Hepatocyte (in vitro differentiated cells): Measurements from ENCODE around the gene RAB11FIP4. TPM values are rescaled to one million over a fixed set of nuclear protein-coding genes. Genes with fewer than 3 reads are reported as not detected.

Experiments
- DNase-seq: peaks from one replicate; pipeline ENCODE4 v3.0.0-alpha.2; 2016; ENCODE audit warnings: low spot score
- H2AFZ ChIP-seq: fragments of 200-600 bp; sonication (generic); 2 replicates; pipeline ENCODE4 v1.6.0; 2016; ENCODE audit warnings: antibody characterized with exemption, mild to moderate bottlenecking
- H3K27ac ChIP-seq: fragments of 200-600 bp; sonication (generic); 2 replicates; pipeline ENCODE4 v1.5.1; 2016; ENCODE audit warnings: mild to moderate bottlenecking
- H3K27me3 ChIP-seq: fragments of 200-600 bp; sonication (generic); 2 replicates; pipeline ENCODE4 v1.6.1; 2016
- H3K36me3 ChIP-seq: fragments of 200-600 bp; sonication (generic); replicated peaks from 2 replicates; pipeline ENCODE4 v1.5.1; 2016; ENCODE audit warnings: low read depth; ENCODE audit not compliant: insufficient read depth
- H3K4me1 ChIP-seq: fragments of 200-600 bp; sonication (generic); 2 replicates; pipeline ENCODE4 v1.5.1; 2016; ENCODE audit warnings: mild to moderate bottlenecking, moderate library complexity; ENCODE audit not compliant: insufficient read depth
- H3K4me2 ChIP-seq: fragments of 200-600 bp; sonication (generic); 2 replicates; pipeline ENCODE4 v1.6.0; 2016
- H3K4me3 ChIP-seq: fragments of 200-600 bp; sonication (generic); 2 replicates; pipeline ENCODE4 v1.5.1; 2016; ENCODE audit warnings: mild to moderate bottlenecking
- H3K79me2 ChIP-seq: fragments of 200-600 bp; sonication (generic); 2 replicates; pipeline ENCODE4 v1.6.0; 2017; ENCODE audit warnings: mild to moderate bottlenecking
- H3K9me2 ChIP-seq: fragments of 200-600 bp; sonication (generic); replicated peaks from 2 replicates; pipeline ENCODE4 v1.6.0; 2017; ENCODE audit warnings: mild to moderate bottlenecking; ENCODE audit not compliant: insufficient read depth
- H3K9me3 ChIP-seq: fragments of 200-600 bp; sonication (generic); 2 replicates; pipeline ENCODE4 v1.5.1; 2016; ENCODE audit warnings: low read depth, mild to moderate bottlenecking
- H4K20me1 ChIP-seq: fragments of 200-600 bp; sonication (generic); 2 replicates; pipeline ENCODE4 v1.6.0; 2016; ENCODE audit warnings: mild to moderate bottlenecking; ENCODE audit not compliant: insufficient read depth, poor library complexity, severe bottlenecking
- EZH2 ChIP-seq: fragments of 200-600 bp; sonication (generic); IDR thresholded peaks from 2 replicates; pipeline ENCODE4 v1.6.1; 2016; ENCODE audit warnings: antibody characterized with exemption, mild to moderate bottlenecking, borderline replicate concordance
- EZH2phosphoT487 ChIP-seq: fragments of 200-600 bp; sonication (generic); IDR thresholded peaks from one replicate; pipeline ENCODE4 v1.6.1; 2018; ENCODE audit warnings: antibody characterized with exemption, mild to moderate bottlenecking, low read depth, moderate library complexity; ENCODE audit not compliant: unreplicated experiment, severe bottlenecking
- WGBS: methylation state at CpG from one replicate; pipeline ENCODE4 v1.1.6; 2016; ENCODE audit warnings: low lambda C conversion rate; ENCODE audit errors: missing lambda C conversion rate; 5-methylcytosine and 5-hydroxymethylcytosine counted together
- polyA plus RNA-seq: library from polyadenylated mRNA; unstranded; fragments of >200 nt; fragmentation: Nextera tagmentation; extraction: Ambion mirVana; gene quantifications from 2 replicates; pipeline ENCODE4 v1.2.1, GENCODE V29; 2016
- total RNA-seq: library from RNA; depleted of rRNA; stranded (reverse); fragments of >200 nt; gene quantifications from 2 replicates; pipeline ENCODE4 v1.2.3, GENCODE V29; 2014
- TF ChIP-seq, protein P1 (sequence below): fragments of 200-600 bp; sonication (generic); IDR thresholded peaks from 2 replicates; pipeline ENCODE4 v1.5.1; 2016; ENCODE audit warnings: antibody characterized with exemption, mild to moderate bottlenecking; ENCODE audit not compliant: poor library complexity

Gene RAB11FIP4
- total and polyA plus RNA-seq, 2 experiments from 2014 or later: 25.8 to 35.6 TPM

DNA sequence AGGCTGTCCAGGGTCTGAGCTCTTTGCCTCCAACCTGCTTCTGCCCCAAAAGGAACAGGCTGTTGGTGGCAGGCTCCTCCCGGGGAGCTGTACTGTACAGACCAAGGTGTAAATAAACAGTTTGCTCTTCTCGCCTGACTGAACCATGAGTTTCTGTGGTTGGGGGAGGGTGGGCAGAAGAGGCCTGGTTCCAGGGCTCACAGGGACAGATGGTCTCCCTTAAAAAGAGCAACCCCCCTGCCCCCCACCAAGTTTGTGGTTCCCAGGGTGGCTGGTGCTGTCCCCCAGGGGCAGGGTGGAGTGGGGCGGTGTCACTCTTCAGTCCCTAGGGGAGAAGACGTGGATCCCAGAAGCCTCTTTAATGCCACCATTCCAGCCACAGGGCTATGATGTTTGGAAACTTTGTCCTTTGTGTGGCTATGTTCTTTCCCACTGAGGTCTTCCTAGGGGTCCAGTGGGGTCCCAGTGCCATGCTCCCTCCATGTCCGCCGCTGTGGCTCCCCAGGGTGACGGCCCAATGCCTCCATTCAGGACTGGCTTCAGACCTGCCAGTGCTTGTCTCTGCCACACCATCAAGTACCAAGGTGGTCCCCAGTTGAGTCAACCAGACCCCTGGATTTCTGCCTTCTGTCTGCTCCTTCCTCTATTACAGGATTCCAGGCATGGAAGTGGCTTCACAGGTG lies 146.7 kb downstream of the RAB11FIP4 start:
- H3K27ac ChIP-seq: peak overlapping the region; percentile 23
- TF ChIP-seq EZH2phosphoT487: no peak
- TF ChIP-seq EZH2: no peak
- TF ChIP-seq, protein P1, sequence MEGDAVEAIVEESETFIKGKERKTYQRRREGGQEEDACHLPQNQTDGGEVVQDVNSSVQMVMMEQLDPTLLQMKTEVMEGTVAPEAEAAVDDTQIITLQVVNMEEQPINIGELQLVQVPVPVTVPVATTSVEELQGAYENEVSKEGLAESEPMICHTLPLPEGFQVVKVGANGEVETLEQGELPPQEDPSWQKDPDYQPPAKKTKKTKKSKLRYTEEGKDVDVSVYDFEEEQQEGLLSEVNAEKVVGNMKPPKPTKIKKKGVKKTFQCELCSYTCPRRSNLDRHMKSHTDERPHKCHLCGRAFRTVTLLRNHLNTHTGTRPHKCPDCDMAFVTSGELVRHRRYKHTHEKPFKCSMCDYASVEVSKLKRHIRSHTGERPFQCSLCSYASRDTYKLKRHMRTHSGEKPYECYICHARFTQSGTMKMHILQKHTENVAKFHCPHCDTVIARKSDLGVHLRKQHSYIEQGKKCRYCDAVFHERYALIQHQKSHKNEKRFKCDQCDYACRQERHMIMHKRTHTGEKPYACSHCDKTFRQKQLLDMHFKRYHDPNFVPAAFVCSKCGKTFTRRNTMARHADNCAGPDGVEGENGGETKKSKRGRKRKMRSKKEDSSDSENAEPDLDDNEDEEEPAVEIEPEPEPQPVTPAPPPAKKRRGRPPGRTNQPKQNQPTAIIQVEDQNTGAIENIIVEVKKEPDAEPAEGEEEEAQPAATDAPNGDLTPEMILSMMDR: no peak
- H4K20me1 ChIP-seq: no peaks in the 10 kb centered on the region
- no peaks in the 10 kb centered on the region for H3K9me2 ChIP-seq
- no peaks in the 10 kb centered on the region for H3K9me3 ChIP-seq
- H3K36me3 ChIP-seq: no peaks in the 10 kb centered on the region
- H3K27me3 ChIP-seq: no peaks in the 10 kb centered on the region
- H3K4me2 ChIP-seq: no peak overlapping the region
- peaks cover 16% of the 10 kb centered on the region for H3K4me1 ChIP-seq
- 83% methylated on average over 7 of the region's 7 CpGs for WGBS
- H3K79me2 ChIP-seq: no peaks in the 10 kb centered on the region
- H3K4me3 ChIP-seq: no peak overlapping the region
- no peak overlapping the region for H2AFZ ChIP-seq
- no peak for DNase-seq

DNA sequence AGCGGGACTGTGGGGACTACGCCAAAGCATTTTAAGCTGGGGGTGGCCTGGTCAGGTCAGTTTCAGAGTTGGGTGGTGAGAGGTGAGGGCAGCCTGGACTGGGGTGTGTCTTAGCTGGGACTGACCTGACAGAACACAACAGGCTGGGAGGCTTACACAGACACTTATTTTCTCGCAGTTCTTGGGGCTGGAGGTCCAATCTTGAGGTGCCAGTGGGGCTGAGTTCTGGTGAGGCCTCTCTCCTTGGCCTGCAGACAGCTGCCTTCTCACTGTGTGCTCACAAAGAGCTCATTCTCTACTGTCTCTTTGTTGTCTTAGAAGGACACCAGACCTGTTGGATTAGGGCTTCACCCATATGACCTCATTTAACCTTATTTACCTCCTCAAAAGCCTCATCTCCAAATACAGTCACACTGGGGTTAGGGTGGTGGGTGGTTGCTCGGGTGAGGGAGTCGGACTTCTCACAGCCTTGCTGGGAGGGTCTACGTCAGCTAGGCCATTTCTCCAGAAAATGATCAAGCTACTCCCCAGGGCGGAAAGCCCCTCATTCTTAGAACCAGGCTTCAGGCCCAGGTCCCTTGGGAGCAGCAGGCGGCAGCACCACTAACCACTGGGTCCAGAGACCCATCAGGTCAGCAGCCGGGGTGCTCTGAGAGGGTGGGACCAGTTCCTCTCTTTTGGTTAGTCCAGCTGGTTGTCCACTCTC lies 149.3 kb downstream of the RAB11FIP4 start:
- H3K9me3 ChIP-seq: no peaks in the 10 kb centered on the region
- no peak overlapping the region for H3K4me3 ChIP-seq
- TF ChIP-seq, protein P1: no peak
- TF ChIP-seq EZH2 (no peak), EZH2phosphoT487 (no peak)
- H4K20me1 ChIP-seq: no peaks in the 10 kb centered on the region
- H3K4me2 ChIP-seq: no peak overlapping the region
- WGBS: 97% methylated on average over 9 of the region's 9 CpGs
- H3K27me3 ChIP-seq: no peaks in the 10 kb centered on the region
- no peaks in the 10 kb centered on the region for H3K36me3 ChIP-seq
- no peak overlapping the region for H3K27ac ChIP-seq
- no peaks in the 10 kb centered on the region for H3K79me2 ChIP-seq
- H2AFZ ChIP-seq: no peak overlapping the region
- peaks cover 9% of the 10 kb centered on the region for H3K4me1 ChIP-seq
- H3K9me2 ChIP-seq: no peaks in the 10 kb centered on the region
- no peak for DNase-seq

DNA sequence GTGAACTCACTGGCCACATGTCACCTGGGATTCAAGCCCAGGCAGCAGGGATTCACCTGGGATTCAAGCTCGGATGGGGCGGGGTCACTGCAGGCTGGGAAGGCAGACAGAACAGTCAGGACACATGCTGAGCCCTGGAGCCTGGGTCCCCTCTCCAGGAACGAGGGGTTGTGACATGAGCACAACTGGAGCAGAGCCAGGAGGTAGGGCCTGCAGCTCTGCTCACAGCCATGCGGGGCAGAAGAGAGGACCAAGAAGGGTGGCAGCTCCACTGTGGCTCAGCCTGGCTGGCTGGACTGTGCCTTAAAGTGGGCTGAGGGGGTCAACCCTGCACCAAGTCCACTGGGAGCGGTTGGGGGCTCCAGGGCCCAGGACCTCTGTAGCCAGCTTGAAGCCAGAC lies 150.1 kb downstream of the RAB11FIP4 start:
- Histone ChIP-seq H3K9me3 (no peaks in the 10 kb centered on the region), H3K27ac (no peak overlapping the region), H3K79me2 (no peaks in the 10 kb centered on the region), H3K27me3 (no peaks in the 10 kb centered on the region), H3K4me3 (no peak overlapping the region), H3K9me2 (no peaks in the 10 kb centered on the region), H4K20me1 (no peaks in the 10 kb centered on the region), H3K36me3 (no peaks in the 10 kb centered on the region), H3K4me1 (peaks cover 9% of the 10 kb centered on the region), H3K4me2 (no peak overlapping the region), H2AFZ (no peak overlapping the region)
- TF ChIP-seq EZH2phosphoT487 (no peak), EZH2 (no peak)
- TF ChIP-seq, protein P1: no peak
- WGBS: 83% methylated on average over 5 of the region's 5 CpGs
- no peak for DNase-seq
